Liver (tissue), 3 donors: Measurements from ENCODE around the gene PACS1.

ENCODE experiments used
- GABPA ChIP-seq, 2 donors: IDR thresholded peaks in 1 of 2; conservative IDR thresholded peaks in 1 of 2; 2 replicates each; pipeline ENCODE4 v1.6.1; 2016; ENCODE audit warnings: antibody characterized with exemption in 2 of 2, mild to moderate bottlenecking in 1 of 2, moderate library complexity in 1 of 2
- RAD21 ChIP-seq, 2 donors: IDR thresholded peaks; 2 replicates each; pipeline ENCODE4 v1.6.1; 2016; ENCODE audit warnings: antibody characterized with exemption in 2 of 2, mild to moderate bottlenecking in 2 of 2
- RXRA ChIP-seq, 2 donors: IDR thresholded peaks; 2 replicates each; pipeline ENCODE4 v1.6.1; 2017 to 2018; ENCODE audit warnings: antibody characterized with exemption in 2 of 2, mild to moderate bottlenecking in 1 of 2
- TAF1 ChIP-seq: conservative IDR thresholded peaks from 2 replicates; pipeline ENCODE4 v1.6.1; 2016; ENCODE audit warnings: antibody characterized with exemption, mild to moderate bottlenecking
- TF ChIP-seq, protein P1 (sequence below): IDR thresholded peaks from 2 replicates; pipeline ENCODE4 v1.6.1; 2016; ENCODE audit warnings: antibody characterized with exemption
- TF ChIP-seq, protein P2 (sequence below): fragments of 150-350 bp; IDR thresholded peaks from 2 replicates; pipeline ENCODE4 v1.5.1; 2017; ENCODE audit warnings: improper control_type of control experiment, low read depth, low read length; ENCODE audit not compliant: missing input control
- TF ChIP-seq, protein P3 (sequence below): IDR thresholded peaks from 2 replicates; pipeline ENCODE4 v1.6.1; 2016; ENCODE audit warnings: antibody characterized with exemption
- donor health status: healthy.
- donor health status: healthy.

DNA sequence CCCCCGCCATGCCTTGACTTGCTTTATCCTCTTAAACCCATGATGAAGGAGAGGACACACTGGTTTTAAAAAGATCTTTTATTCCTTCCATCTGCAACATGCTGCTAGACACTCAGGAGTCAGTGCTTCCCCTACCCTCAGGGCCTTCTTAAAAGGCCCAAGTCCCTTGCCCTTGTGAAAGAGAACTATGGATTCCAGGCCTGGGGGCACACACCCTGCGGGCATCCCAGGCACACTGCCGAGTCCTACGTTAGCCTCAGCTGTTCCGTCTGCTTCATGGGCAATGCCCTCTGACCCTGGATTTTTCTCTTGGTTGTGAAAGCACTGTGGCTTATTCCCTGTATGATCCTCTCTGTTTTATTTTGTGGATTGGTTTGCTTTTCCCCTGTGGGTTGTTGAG is 163.2 kb downstream of the PACS1 start:
- TF ChIP-seq, protein P1, sequence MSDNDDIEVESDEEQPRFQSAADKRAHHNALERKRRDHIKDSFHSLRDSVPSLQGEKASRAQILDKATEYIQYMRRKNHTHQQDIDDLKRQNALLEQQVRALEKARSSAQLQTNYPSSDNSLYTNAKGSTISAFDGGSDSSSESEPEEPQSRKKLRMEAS: no peak
- no peak for TF ChIP-seq RAD21 (IDR thresholded peaks at IDR 0.05)
- TF ChIP-seq, protein P2, sequence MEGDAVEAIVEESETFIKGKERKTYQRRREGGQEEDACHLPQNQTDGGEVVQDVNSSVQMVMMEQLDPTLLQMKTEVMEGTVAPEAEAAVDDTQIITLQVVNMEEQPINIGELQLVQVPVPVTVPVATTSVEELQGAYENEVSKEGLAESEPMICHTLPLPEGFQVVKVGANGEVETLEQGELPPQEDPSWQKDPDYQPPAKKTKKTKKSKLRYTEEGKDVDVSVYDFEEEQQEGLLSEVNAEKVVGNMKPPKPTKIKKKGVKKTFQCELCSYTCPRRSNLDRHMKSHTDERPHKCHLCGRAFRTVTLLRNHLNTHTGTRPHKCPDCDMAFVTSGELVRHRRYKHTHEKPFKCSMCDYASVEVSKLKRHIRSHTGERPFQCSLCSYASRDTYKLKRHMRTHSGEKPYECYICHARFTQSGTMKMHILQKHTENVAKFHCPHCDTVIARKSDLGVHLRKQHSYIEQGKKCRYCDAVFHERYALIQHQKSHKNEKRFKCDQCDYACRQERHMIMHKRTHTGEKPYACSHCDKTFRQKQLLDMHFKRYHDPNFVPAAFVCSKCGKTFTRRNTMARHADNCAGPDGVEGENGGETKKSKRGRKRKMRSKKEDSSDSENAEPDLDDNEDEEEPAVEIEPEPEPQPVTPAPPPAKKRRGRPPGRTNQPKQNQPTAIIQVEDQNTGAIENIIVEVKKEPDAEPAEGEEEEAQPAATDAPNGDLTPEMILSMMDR: no peak
- no peak for TF ChIP-seq GABPA (IDR thresholded peaks at IDR 0.05 in 1 of 2, conservative IDR thresholded peaks at IDR 0.05 in 1 of 2)
- TF ChIP-seq TAF1: no peak
- TF ChIP-seq, protein P3, sequence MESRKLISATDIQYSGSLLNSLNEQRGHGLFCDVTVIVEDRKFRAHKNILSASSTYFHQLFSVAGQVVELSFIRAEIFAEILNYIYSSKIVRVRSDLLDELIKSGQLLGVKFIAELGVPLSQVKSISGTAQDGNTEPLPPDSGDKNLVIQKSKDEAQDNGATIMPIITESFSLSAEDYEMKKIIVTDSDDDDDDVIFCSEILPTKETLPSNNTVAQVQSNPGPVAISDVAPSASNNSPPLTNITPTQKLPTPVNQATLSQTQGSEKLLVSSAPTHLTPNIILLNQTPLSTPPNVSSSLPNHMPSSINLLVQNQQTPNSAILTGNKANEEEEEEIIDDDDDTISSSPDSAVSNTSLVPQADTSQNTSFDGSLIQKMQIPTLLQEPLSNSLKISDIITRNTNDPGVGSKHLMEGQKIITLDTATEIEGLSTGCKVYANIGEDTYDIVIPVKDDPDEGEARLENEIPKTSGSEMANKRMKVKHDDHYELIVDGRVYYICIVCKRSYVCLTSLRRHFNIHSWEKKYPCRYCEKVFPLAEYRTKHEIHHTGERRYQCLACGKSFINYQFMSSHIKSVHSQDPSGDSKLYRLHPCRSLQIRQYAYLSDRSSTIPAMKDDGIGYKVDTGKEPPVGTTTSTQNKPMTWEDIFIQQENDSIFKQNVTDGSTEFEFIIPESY: no peak
- no peak for TF ChIP-seq RXRA (IDR thresholded peaks at IDR 0.05)
